GM19238 (cell line): ENCODE data around the gene ELAVL4.

Experiments used
- DNase-seq: peaks from one replicate; pipeline ENCODE4 v3.0.0; 2011; ENCODE audit warnings: low spot score; ENCODE audit not compliant: insufficient read length

ELAVL4 gene

DNA sequence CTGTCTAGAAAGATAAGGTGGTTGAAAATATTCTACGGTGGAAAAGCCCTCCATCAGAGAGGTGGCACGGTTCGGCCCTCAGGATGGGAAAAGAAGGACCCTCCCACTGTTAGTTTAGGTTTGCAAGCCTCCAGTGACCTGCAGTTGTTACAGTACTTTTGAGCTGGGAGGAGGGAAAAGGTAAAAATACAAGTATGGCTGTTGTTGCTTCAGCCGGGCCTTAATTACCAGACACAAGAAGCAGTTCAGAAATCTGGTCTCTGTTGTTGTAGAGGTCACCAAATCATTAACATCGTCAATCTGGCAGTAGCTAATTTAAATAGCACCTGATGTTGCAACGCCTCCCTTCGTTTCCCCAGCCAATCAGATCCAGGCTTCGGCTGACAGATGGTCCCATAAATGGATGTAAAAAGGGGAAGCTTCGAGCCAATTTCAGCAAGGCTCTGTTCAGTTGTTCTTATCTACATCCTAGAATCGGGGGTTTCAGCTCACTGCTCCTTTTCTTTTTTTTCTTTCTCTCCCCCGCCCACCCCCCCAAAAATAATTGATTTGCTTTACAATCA lies at the start of gene ELAVL4:
ELAVL4 (plus strand) TSS at position 424 of the 563 bp plus-strand sequence. CDS start 270 bp downstream, outside the sequence.
- no peak for DNase-seq

DNA sequence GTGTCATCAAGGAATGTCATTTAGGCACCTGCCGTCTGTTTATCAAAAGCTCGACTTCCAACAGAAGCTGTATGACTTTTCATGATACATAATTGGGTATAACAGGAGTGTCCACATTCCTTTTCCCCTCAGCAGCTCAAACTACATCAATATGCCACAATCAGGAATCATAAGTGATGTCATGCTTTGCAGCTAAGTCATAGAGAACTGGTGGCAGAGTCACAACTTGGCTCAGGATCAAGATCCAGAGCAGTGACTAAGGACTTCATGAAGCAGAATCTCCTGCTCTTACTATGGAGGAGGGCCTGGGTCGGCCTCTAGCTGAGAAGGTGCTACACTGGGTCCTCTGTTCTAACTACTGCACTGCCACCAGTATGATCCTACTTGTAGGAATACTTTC lies 48.4 kb upstream of the ELAVL4 start:
- no peak for DNase-seq

DNA sequence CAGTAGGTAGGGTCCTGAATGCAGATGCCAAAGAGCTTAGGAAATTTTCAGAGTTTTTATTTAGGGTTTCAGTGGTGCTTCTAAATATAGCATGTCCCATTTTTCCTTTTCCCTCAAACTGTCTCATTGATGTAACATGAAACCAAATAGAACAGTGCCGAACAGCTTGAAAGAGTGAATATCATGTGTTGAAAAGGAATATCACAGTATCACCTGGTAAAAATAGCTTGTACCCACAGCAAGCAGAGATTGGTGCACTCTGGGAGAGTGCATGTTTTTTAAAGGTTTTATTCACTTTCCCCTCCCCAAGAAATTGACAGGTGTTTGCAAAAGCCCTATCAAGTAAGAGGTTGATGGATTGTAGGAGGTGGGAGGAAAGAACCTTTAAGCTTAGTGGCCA lies 41.9 kb upstream of the ELAVL4 start:
- DNase-seq = no peak

DNA sequence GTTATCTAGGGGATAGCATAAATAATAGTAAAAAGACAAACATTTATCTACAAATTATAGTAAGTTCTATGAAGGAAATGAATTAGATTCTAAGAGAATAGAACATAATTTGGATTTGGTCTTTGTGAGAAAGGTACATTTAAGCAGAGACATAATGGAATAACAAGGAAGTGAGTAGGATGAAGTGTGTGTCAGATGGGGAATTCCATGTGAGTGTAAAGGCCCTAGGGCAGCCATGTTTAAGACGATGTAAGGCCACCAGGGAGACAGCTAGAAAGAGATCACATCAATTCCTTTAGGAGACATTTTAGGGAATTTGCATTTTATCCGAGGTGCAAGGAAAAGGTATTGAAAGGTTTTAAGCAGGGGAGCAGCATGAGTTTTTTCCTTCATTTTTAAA lies 33.8 kb upstream of the ELAVL4 start:
- DNase-seq = no peak

DNA sequence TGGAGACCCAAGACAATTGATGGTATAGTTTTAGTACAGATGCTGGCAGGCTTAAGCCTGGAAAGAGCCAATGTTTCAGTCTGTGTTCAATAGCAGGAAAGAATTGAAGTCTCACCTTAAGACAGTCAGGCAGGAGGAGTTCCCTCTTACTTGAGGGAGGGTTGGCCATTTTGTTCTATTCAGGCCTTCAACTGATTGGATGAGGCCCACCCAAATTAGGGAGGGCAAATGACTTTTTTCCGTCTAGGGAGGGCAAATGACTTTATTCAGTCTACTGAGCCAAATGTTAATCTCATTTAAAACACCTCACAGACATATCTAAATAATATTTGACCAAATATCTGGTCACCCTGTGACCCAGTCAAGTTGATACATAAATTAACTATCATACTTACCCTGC lies 31.4 kb upstream of the ELAVL4 start:
- DNase-seq = no peak

DNA sequence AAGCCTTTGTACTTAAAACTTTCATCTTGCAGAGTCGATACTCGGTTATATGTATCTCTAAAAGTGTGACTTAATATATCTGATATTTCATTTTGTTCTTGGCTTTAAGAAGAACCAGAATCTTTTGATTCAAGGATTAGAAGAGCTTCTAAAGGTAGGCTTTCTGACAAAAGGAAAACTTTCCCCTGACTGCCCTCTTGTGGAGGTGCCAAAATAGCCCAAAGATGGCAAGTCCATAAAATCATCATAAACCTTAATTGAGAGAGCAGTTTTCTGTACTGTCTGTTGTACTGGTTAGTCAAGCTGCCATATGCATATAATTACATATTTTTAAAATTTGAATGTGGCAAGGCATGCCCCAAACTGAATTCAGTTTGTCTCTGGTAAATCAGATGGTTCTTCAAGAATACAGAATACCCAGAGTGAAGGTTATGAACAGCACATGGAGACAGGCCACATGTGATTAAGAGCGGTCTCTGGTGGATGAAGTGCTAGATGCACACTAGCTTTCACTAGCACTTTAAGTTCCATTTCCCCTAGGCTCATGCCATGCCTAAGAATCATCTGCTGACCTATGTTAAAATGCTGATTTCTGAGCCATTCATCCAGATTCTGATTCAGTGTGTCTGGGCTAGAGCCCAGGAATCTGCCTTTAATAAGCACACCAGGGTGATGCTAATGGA lies 27.7 kb upstream of the ELAVL4 start:
- DNase-seq = no peak

DNA sequence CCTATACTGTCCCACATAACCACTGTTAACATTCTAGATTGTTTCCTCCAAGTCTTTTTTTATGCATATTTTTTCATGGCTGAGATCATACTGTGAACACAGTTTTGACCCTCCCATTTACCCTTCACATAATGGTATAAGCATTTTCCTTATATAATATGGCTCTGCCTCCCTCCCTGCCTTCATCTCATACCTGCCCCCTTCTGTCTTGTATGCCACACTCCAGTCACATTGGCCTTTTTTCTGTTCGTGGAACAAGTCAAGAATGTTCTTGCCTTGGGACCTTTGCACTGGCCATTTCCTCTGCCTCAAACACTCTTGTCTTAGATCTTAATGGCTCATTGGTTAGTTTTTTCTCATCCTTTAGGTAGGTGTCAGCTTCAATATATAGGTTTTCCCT lies 24.3 kb upstream of the ELAVL4 start:
- no peak for DNase-seq

DNA sequence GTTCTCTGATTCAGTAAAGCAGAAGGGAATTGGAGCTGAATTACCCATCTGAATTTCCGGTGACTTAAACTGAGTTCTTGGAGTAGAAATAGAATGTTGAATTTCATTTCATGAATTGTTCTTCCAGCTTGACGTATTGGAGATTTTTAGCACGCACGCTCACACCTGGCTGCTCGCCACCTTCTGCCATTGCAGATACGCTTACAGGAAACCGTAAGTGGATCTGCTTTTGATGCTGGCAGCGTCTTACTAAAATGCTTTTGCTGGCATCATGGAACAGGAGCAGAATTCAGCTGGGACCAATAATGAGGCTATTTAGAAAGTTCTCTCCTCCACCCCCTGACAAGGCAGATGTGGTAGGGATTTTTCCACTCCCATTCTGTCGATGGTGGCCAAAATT lies 17.7 kb upstream of the ELAVL4 start:
- no peak for DNase-seq

DNA sequence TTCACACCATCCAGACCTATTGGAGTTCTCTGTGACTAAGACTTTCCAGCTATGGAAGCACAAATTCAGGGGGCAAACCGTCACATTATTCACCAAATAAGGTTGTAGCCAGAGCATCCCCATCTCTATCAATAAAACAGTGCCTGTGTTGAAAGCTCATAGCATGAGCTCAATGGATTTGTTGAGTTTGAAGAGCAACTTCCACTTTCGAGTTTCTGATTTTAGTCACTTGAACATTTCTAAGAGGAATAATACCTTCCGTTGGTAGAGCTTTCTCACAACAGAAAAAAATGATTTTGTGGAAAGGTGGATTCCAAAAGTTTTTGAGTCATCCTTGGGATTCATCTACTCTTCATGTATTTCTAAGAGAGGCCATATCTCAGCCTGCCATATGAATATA lies 13.0 kb upstream of the ELAVL4 start:
- DNase-seq = no peak

DNA sequence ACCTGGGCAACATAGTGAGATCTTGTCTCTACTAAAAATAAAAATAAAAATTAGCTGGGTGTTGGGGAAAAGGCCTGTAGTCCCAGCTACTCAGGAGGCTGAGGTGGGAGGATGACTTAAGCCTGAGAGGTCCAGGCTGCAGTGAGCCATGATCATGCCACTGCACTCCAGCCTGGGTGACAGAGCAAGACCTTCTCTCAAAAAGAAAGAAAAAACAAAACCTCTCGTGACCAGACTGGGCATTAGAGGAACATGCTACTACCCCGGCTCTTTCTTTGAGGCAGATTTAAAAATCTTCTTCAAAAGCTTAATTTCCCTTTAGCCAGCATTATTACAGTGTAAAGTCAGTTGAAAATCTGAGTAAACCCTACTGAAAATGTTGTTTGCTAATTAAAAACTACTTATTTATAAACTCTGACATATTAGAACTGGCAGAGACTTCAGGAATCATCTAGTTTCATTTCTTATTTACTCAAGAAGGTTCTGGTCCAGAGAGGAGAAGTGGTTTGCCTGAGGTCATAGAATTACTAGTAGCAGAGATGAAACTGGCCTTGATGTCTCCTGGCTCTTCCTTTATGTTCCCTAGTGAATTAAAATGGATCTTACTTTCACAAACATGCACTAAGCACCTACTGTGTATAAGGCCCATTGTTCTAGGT lies 11.6 kb upstream of the ELAVL4 start:
- no peak for DNase-seq

DNA sequence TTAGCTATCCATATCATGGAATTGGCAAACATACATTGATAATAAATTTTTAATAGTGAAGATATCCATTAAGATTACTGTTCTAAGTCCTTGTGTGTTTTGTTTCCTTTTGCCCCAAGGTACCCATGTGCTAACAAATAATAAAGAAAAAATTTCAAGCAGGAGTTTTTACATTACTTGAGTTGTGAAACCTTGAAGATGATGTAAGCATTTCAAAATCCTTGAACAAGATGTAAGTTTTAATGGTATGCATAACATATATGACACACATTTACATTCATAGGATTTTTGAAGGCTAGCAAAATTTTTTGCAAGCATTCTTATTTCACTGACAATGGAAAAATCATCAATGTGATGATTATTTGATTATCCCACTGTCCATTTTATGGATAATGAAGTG lies 10.9 kb upstream of the ELAVL4 start:
- DNase-seq = no peak

DNA sequence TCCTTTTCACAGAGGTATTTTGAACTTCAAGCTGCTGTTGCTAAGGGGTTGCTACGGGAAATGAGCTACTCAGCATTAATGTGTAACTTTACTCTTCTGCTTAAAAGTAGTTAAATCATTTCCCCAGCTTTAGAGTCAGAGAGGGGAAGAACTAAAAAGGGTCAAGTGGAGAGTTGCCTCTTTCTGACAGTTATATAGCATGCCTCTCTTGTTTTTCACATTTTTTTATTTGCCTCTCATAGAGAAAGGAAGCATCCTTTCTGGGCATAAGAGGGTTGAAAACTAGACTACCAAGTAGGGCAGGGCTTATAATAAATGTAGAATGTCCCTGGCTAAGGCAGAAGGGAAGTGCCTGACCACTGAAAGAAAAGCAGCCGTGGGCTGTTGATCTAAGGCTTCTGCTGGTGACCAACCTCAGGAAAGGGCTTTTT lies 10.1 kb upstream of the ELAVL4 start:
- no peak for DNase-seq

DNA sequence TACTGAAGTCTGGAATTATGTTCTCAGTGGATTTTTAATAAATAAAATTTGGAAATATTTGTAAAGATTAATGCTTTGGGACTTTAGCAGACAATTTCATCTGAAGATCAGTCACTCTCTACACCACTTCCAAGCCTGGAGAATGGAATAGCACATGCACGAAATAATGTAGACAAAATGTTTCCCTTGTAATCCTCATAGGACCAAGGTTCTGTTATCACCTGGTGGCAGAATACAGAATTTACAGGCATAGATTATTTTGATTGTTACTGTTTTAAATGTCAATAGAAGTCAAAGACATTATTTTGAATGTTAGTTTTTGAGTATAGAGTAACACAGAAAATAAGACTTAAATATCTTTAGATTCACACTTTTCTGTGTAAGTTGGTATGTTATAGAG lies 9.1 kb upstream of the ELAVL4 start:
- no peak for DNase-seq

DNA sequence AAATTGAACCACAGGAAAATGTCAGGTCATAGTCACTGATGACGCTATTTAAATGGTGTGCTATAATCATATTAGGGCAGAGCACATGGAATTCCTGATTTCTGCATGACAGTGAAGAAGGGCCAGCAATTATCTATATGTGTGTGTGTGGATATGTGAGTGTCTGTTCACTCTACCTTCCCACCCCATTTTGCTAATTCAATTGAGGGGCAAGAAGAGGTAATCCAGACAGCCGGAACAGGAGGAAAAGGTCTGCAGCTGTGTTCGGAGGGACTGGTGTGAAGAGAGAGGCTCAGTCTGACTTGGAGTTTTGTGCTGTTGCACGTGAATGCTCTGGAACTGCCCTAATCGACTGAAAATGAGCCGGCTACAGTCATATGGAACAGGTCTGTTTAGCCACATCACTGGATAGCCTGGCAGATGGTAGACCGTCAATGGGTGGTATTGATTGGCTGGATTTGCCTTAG lies 5.1 kb upstream of the ELAVL4 start:
- no peak for DNase-seq

DNA sequence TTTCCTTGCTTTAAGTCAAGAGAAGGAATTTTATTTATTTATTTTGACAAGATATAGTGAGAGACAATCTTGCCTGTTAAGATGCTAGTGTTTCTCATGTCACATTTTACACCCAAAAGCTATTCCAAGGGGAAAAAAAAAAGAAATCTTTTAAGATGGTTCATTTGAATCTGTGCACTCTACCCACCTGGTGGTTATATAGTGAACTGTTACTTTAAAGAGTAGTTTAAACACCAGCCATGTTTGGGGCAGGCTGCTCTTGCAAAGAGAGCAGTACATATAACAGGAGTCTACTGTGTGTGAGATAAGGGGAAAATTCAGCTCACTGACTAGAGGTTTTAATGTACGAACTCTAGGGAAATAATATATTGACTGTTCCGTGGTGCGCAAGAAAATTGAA lies 3.3 kb upstream of the ELAVL4 start:
- no peak for DNase-seq

DNA sequence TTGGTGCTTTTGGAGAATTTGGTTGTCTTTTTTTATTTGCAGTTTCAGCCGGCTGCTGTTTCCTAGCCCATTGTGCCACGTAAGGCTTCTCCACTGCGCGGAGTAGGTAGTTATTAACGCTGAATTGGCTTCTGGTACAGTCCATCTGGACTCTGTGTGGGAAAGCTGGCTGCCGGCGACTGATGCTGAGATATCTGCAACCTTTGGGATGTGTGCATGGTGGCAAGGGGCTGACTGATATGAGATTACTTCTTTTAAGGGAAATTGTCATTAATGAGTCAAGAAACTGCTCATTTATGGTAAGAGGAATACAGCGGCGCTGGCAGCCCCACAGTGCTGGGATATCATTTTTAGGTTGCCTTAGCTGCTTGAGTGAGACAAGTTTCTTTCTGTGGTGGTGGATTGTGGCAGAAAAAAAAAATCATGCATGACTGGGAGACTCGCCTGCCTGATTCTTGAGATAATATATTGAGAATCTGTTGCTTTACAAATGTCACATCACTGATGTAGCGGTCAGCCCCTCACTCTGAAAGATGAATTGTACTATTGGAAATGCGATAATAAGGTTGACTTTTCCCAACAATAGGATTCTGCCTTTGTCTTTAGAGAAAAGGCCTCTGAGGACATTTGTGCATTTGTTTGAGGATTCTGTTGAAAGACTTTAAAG lies 2.5 kb upstream of the ELAVL4 start:
- no peak for DNase-seq

DNA sequence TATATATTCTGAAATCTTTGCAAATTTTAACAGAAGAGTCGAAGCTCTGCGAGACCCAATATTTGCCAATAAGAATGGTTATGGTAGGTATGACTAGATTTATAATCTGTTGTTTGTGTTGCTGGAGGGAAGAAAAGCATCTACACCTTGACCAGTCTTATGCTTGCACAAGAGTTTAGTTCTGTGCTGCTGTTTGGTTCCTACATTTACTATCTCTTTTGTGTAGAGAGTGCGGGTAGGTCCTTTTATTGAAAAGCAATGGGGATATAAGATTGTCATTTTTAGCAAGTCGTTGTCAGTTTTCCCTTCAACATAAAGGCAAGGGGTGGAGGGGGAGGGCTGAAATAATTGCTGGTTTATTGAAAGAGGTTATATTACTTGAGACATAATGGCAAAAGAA lies 396 bp downstream of the ELAVL4 start:
- no peak for DNase-seq

DNA sequence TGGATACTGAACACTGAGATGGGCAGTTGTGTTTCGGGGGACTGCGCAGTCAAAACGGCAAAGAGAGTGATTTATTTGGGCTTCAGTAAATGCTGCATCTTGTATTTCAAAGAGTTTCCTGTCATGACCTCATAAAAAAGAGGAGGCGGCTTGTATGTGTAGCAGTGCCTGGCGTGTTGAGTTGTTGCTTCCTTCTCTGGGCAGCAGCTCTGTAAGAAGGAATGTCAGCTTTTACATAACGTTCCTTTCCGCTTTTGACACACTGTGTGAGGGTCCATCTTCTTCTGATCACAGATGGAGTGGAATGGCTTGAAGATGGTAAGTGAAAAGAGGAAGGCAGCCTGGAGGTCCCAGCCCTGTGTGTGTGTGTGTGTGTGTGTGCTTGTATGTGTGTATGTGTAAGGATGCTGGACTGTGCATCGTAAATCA lies 941 bp downstream of the ELAVL4 start:
- no peak for DNase-seq

DNA sequence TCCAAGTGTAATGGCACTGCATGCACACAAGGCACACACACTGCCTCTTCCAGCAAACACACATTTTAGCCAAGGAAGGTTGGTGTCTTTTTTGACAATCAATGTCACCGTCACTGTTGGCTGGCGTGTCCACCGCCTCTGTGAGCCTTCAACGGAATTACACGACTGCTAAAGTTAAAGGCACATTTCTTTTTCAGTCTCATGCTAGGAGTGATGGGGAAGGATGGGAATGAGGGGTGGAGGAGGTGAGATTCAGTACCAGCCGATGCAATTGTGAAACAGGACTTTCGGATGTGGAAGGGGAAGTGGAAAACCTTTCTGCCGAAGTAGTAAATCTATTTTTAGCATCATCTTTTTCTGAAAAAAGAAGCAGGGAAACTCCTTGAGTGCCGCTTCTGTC lies 1.4 kb downstream of the ELAVL4 start:
- DNase-seq = no peak

DNA sequence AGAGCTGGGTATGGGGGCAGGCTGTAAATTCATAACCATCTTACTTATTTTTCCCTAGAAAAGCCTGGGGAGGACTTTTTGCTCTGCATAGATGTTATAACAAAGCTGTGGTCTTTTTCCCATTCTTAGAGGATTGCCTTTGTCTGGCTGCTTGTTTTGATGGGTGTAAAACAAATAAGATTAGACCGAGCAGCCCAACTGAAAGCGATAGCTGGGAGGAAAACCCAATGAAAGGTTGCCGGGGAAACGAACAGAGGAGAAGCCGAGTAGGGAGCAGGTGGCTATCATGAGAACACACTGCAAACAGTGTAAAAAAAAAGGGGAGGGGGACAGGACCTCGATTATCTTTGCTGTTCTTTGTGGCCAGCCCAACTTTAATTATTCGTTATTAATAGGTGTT lies 1.9 kb downstream of the ELAVL4 start:
- no peak for DNase-seq

DNA sequence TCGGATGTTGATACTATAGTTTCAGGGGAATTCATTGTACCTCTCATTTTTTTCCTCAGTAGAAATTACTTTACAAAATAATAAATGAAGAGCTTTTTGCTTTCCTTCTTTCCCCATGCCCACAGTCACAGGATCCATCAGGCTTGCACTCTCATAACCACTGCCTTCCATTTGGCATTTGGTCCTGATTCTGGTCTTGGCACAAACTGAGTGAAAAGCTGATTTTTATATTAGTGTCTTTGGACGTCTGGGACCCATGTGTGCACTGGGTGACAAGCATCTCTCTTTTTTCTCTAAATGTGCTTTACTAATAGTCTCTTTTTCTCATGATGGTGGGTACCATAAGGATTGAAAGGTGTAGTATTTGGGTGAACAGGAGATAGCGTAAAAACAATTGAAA lies 2.8 kb downstream of the ELAVL4 start:
- DNase-seq = no peak

DNA sequence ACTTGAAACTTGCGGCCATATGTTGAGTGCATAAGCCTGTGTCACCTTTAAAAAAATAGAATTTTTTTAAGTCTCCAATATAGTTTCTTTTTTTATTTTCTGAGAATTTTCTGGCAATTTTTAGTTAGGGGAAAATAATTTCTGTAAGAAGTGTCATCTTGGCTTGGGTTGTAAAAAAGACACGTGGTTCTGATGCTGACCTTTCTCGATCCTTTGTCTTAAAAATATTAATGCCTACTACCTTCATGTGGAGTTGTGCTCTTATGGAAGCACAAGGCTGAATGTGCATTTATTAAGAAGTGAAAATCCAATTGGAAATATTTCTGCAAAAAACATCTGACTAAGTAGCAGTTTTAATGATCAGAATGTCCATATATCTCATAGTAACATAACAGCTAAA lies 3.5 kb downstream of the ELAVL4 start:
- DNase-seq = no peak
